IMR-90 (cell line): ENCODE data around the gene SRRD. TPM values are rescaled to one million over a fixed set of nuclear protein-coding genes. Genes with fewer than 3 reads are reported as not detected.

Experiments
- ATAC-seq: fragments of 200-7000 bp; cut with Tn5 transposase; 2 replicates; pipeline ENCODE4 v1.9.1; 2020; ENCODE audit warnings: low read depth, mild to moderate bottlenecking, moderate library complexity
- BruUV-seq: library from RNA; stranded (reverse); fragments of 400-500 nt; replicated peaks from 2 replicates; lab custom pipeline; 2021; lab: Mats Ljungman, UMichigan
- CTCF ChIA-PET: fragments of 300-600 bp; formaldehyde crosslinking; extraction: SDS; loops from one replicate; lab custom pipeline; 2021; ENCODE audit warnings: antibody characterized with exemption; lab: Yijun Ruan, JAX
- POLR2A ChIA-PET: fragments of 300-600 bp; sonication (Branson Sonifier 250); formaldehyde crosslinking; loops from one replicate; lab custom pipeline; 2022; ENCODE audit warnings: antibody characterized with exemption; ENCODE audit not compliant: unreplicated experiment; lab: Charles Lee
- DNase-seq: peaks from one replicate; pipeline ENCODE4 v3.0.0; 2013
- H2AFZ ChIP-seq: replicated peaks from 2 replicates; pipeline ENCODE3; 2013; ENCODE audit warnings: low read length, mild to moderate bottlenecking; ENCODE audit not compliant: poor library complexity
- H2AK5ac ChIP-seq: 2 replicates; pipeline ENCODE4 v1.6.1; 2013; ENCODE audit warnings: low read depth, low read length, inconsistent platforms
- H2AK9ac ChIP-seq: replicated peaks from 2 replicates; pipeline ENCODE3; 2013; ENCODE audit warnings: mild to moderate bottlenecking, low read depth, low read length, moderate library complexity; ENCODE audit not compliant: poor library complexity
- H2BK120ac ChIP-seq: 2 replicates; pipeline ENCODE4 v1.6.1; 2013; ENCODE audit warnings: low read depth, low read length, inconsistent platforms
- H2BK15ac ChIP-seq: 3 replicates; pipeline ENCODE4 v1.6.1; 2013; ENCODE audit warnings: low read depth, low read length, inconsistent platforms
- H2BK20ac ChIP-seq: 2 replicates; pipeline ENCODE4 v1.6.1; 2013; ENCODE audit warnings: low read depth, mild to moderate bottlenecking, inconsistent platforms, low read length, moderate library complexity
- H2BK5ac ChIP-seq: 2 replicates; pipeline ENCODE4 v1.6.1; 2013; ENCODE audit warnings: mild to moderate bottlenecking, low read depth, low read length, inconsistent platforms; ENCODE audit not compliant: poor library complexity, severe bottlenecking
- H3K14ac ChIP-seq: replicated peaks from 2 replicates; pipeline ENCODE4 v1.6.1; 2013; ENCODE audit warnings: low read depth, low read length, inconsistent platforms
- H3K18ac ChIP-seq: 2 replicates; pipeline ENCODE4 v1.6.1; 2013; ENCODE audit warnings: low read depth, low read length, control low read depth
- H3K23ac ChIP-seq: 2 replicates; pipeline ENCODE4 v1.6.1; 2013; ENCODE audit warnings: low read depth, low read length, inconsistent platforms
- H3K27ac ChIP-seq: 2 replicates; pipeline ENCODE4 v1.5.1; 2013; ENCODE audit warnings: mild to moderate bottlenecking, control low read depth, low read length; ENCODE audit not compliant: insufficient read depth
- H3K27me3 ChIP-seq: 2 replicates; pipeline ENCODE4 v1.6.1; 2013; ENCODE audit warnings: low read length; ENCODE audit not compliant: control insufficient read depth, insufficient read depth
- H3K36me3 ChIP-seq: 2 replicates; pipeline ENCODE4 v1.6.1; 2013; ENCODE audit warnings: low read length, mixed read lengths; ENCODE audit not compliant: control insufficient read depth, insufficient read depth
- H3K4ac ChIP-seq: 2 replicates; pipeline ENCODE4 v1.6.1; 2013; ENCODE audit warnings: low read depth, low read length, inconsistent platforms
- H3K4me1 ChIP-seq: 2 replicates; pipeline ENCODE4 v1.6.1; 2013; ENCODE audit warnings: low read length, mixed read lengths; ENCODE audit not compliant: control insufficient read depth, insufficient read depth
- H3K4me2 ChIP-seq: 2 replicates; pipeline ENCODE4 v1.6.1; 2013; ENCODE audit warnings: low read depth, mild to moderate bottlenecking, control low read depth, low read length, moderate library complexity
- H3K4me3 ChIP-seq: 2 replicates; pipeline ENCODE4 v1.5.1; 2013; ENCODE audit warnings: low read depth, mild to moderate bottlenecking, control low read depth, low read length, moderate library complexity; ENCODE audit not compliant: insufficient read depth
- H3K56ac ChIP-seq: 2 replicates; pipeline ENCODE4 v1.6.1; 2013; ENCODE audit warnings: low read length, inconsistent platforms; ENCODE audit not compliant: insufficient read depth; ENCODE audit errors: extremely low read depth
- H3K79me1 ChIP-seq, 2 experiments: 2 replicates each; pipeline ENCODE4 v1.6.1; 2013; ENCODE audit warnings: low read length in 2 of 2, inconsistent platforms in 1 of 2, low read depth in 1 of 2
- H3K9ac ChIP-seq: 2 replicates; pipeline ENCODE4 v1.6.1; 2013; ENCODE audit warnings: low read depth, low read length, control low read depth
- H3K9me1 ChIP-seq: 2 replicates; pipeline ENCODE4 v1.6.1; 2013; ENCODE audit warnings: low read length, inconsistent platforms; ENCODE audit not compliant: insufficient read depth
- H3K9me3 ChIP-seq: 2 replicates; pipeline ENCODE4 v1.6.1; 2013; ENCODE audit warnings: low read length; ENCODE audit not compliant: control insufficient read depth, insufficient read depth
- H4K20me1 ChIP-seq: 2 replicates; pipeline ENCODE4 v1.6.1; 2013; ENCODE audit warnings: low read length, inconsistent platforms; ENCODE audit not compliant: insufficient read depth
- H4K5ac ChIP-seq: 2 replicates; pipeline ENCODE4 v1.6.1; 2013; ENCODE audit warnings: mild to moderate bottlenecking, low read depth, low read length, control low read depth
- H4K8ac ChIP-seq, 2 experiments: 2 replicates each; pipeline ENCODE4 v1.6.1; 2013; ENCODE audit warnings: low read depth in 2 of 2, low read length in 2 of 2, control low read depth in 1 of 2, inconsistent platforms in 1 of 2
- H4K91ac ChIP-seq: 2 replicates; pipeline ENCODE4 v1.6.1; 2013; ENCODE audit warnings: low read depth, low read length, inconsistent platforms; ENCODE audit not compliant: insufficient read depth
- MAZ ChIP-seq: IDR thresholded peaks from 2 replicates; pipeline ENCODE4 v1.6.1; 2012; ENCODE audit warnings: low read depth, mild to moderate bottlenecking, low read length, improper control_type of control experiment, moderate library complexity, borderline replicate concordance
- RAD21 ChIP-seq: IDR thresholded peaks from 2 replicates; pipeline ENCODE4 v1.6.1; 2012; ENCODE audit warnings: low read length, improper control_type of control experiment
- RCOR1 ChIP-seq: IDR thresholded peaks from 2 replicates; pipeline ENCODE4 v1.6.1; 2012; ENCODE audit warnings: mild to moderate bottlenecking, low read length, improper control_type of control experiment; ENCODE audit not compliant: insufficient replicate concordance
- SMC3 ChIP-seq: fragments of 150-350 bp; IDR thresholded peaks from 2 replicates; pipeline ENCODE4 v1.6.1; 2016; ENCODE audit warnings: low read depth, mild to moderate bottlenecking, antibody characterized with exemption, low read length, moderate library complexity
- WGBS, 2 experiments: methylation state at CpG; one replicate each; pipeline versions ENCODE4 v1.1.5 to v1.1.7; 2013; ENCODE audit warnings: missing lambda C conversion rate in 2 of 2; ENCODE audit not compliant: insufficient read length in 1 of 2; ENCODE audit errors: extremely low coverage in 2 of 2; 5-methylcytosine and 5-hydroxymethylcytosine counted together
- dilution Hi-C: fragments of 300-500 bp; cut with HindIII; formaldehyde crosslinking; loops from one replicate; pipeline ENCODE4 v1.14.3; 2018; ENCODE audit warnings: low sequenced_read_pairs; ENCODE audit not compliant: unreplicated experiment
- in situ Hi-C: fragments of 300-500 bp; cut with MboI; formaldehyde crosslinking; loops from 3 replicates; pipeline ENCODE4 v1.14.3; 2019; ENCODE audit warnings: low sequenced_read_pairs, inconsistent platforms, mixed read lengths
- intact Hi-C: fragments of 100-400 bp; cut with micrococcal nuclease; formaldehyde crosslinking; loops from 2 replicates; pipeline ENCODE4 v1.10.0; 2022
- polyA plus RNA-seq, 3 experiments: library from polyadenylated mRNA; depleted of rRNA; stranded (reverse); fragments of >200 nt; gene quantifications; 2 replicates each; pipeline ENCODE4 v1.2.3, GENCODE V29; 2012; ENCODE audit warnings: low replicate concordance in 1 of 3
- total RNA-seq: library from RNA; depleted of rRNA; stranded (reverse); fragments of >200 nt; gene quantifications from 2 replicates; pipeline ENCODE4 v1.2.3, GENCODE V29; 2012
- TF ChIP-seq, protein P1 (sequence below): conservative IDR thresholded peaks from 2 replicates; pipeline ENCODE4 v1.5.1; 2012; ENCODE audit warnings: mild to moderate bottlenecking, low read depth, low read length, improper control_type of control experiment

SRRD gene
- total and polyA plus RNA-seq, 2 of the 4 experiments (the other 2 are of a cell fraction), result 18.3 to 24.0 TPM

DNA sequence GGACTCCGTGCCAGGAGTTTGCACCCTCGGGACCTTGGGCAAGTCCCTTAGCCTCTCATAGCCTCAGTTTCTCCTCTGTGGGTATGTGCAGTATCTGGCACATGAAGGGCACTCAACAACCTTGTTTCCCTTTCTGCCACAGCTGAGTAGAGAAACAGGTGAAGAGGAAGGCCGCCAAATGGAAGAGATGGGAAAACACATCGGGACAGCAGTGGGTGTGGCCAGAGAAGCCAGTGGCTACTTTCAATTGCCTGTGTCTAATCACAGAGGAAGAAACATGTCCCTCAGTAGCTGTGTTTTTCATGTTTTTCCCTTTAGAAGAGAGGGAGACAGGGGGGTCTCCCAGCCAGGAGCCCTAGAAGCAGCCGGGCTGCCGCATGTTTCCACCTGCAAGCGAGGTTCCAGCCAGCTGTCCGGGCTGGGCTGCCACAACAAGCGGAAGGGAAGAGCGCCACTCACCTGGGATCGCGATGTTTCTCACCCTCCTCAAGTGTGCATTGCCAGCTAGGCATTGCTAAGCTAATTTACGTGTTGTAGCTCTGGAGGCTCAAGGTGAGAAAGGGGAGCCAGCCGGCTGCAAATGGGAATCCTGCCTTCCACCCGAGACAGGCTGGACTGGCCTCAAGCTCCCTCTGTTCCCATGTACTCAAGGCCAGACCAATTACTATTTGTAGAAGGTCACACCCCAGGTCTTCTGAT is 38.0 kb upstream of the SRRD start:
- in situ Hi-C loops, result no loop called here
- Histone ChIP-seq H3K9me1 (no peaks in the 10 kb centered on the region), H2BK5ac (no peak overlapping the region), H2BK20ac (no peak overlapping the region), H3K4me3 (no peak overlapping the region), H2AK9ac (no peak overlapping the region), H3K4me1 (no peaks in the 10 kb centered on the region; the same call in 1 of the 2 replicates), H3K79me1 (no peaks in the 10 kb centered on the region), H3K36me3 (peaks cover 2% of the 10 kb centered on the region; the same call in 1 of the 2 replicates), H3K9me3 (no peaks in the 10 kb centered on the region), H3K18ac (no peak overlapping the region), H4K5ac (no peak overlapping the region), H3K4ac (no peak overlapping the region), H3K14ac (no peak overlapping the region), H2BK120ac (no peak overlapping the region), H4K20me1 (no peaks in the 10 kb centered on the region), H2AK5ac (no peak overlapping the region), H2BK15ac (no peak overlapping the region), H4K91ac (no peak overlapping the region), H3K27me3 (no peaks in the 10 kb centered on the region), H3K56ac (no peak overlapping the region), H2AFZ (no peak overlapping the region), H4K8ac (no peak overlapping the region), H3K4me2 (no peak overlapping the region), H3K23ac (no peak overlapping the region), H3K27ac (no peak overlapping the region), H3K9ac (no peak overlapping the region)
- WGBS, 2 experiments, result 73% methylated on average over 8 of the region's 15 CpGs; no CpG with 5 or more reads in 1 of the 2 experiments
- BruUV-seq, result no TSS peak
- ChIA-PET POLR2A (no interaction called here), CTCF (no interaction called here)
- no peak for TF ChIP-seq SMC3
- TF ChIP-seq, protein P1, sequence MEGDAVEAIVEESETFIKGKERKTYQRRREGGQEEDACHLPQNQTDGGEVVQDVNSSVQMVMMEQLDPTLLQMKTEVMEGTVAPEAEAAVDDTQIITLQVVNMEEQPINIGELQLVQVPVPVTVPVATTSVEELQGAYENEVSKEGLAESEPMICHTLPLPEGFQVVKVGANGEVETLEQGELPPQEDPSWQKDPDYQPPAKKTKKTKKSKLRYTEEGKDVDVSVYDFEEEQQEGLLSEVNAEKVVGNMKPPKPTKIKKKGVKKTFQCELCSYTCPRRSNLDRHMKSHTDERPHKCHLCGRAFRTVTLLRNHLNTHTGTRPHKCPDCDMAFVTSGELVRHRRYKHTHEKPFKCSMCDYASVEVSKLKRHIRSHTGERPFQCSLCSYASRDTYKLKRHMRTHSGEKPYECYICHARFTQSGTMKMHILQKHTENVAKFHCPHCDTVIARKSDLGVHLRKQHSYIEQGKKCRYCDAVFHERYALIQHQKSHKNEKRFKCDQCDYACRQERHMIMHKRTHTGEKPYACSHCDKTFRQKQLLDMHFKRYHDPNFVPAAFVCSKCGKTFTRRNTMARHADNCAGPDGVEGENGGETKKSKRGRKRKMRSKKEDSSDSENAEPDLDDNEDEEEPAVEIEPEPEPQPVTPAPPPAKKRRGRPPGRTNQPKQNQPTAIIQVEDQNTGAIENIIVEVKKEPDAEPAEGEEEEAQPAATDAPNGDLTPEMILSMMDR, result no peak
- TF ChIP-seq MAZ, result no peak
- no peak for TF ChIP-seq RCOR1
- TF ChIP-seq RAD21, result no peak
- dilution Hi-C loops, result no loop called here
- no peak for DNase-seq
- intact Hi-C loops, result no loop called here
- ATAC-seq, result no peak
